ENCODE results near the gene SESN1. TPM values are rescaled to one million over a fixed set of nuclear protein-coding genes. Genes with fewer than 3 reads are reported as not detected.

The SESN1 gene
- polyA plus RNA-seq, 4 donors, result 13.8 to 30.2 (median 16.7) TPM

- H3K36me3 ChIP-seq (ENCODE audit: control insufficient read depth in 3 of 3, insufficient read depth in 2 of 3, low read depth in 1 of 3, low read length in 3 of 3), result no peaks in the 10 kb centered on the region
- no peak for FAIRE-seq
- no peak overlapping the region for H3K27ac ChIP-seq (ENCODE audit: low read depth in 1 of 3, low read length in 2 of 3)
- WGBS, 3 donors, result 88 to 97% (median 94%) methylated on average over 2 of the region's 2 CpGs
- H3K9me3 ChIP-seq (ENCODE audit: control insufficient read depth in 2 of 2, insufficient read depth in 1 of 2, low read depth in 1 of 2, low read length in 1 of 2), result no peaks in the 10 kb centered on the region
- H3K4me3 ChIP-seq (ENCODE audit: low read depth in 1 of 3, low read length in 3 of 3), result no peak overlapping the region
- no peak for DNase-seq
- H3K4me1 ChIP-seq (ENCODE audit: control insufficient read depth in 3 of 3, insufficient read depth in 2 of 3, low read depth in 1 of 3, low read length in 2 of 3), result peaks cover 0 to 4% (median 0%) of the 10 kb centered on the region in 3 donors
- H3K27me3 ChIP-seq (ENCODE audit: control insufficient read depth in 3 of 3, insufficient read depth in 3 of 3, low read length in 3 of 3), result no peaks in the 10 kb centered on the region
Measured at GRCh38 chr6:109053336-109053735, 41.3 kb downstream of the SESN1 start.

DNA sequence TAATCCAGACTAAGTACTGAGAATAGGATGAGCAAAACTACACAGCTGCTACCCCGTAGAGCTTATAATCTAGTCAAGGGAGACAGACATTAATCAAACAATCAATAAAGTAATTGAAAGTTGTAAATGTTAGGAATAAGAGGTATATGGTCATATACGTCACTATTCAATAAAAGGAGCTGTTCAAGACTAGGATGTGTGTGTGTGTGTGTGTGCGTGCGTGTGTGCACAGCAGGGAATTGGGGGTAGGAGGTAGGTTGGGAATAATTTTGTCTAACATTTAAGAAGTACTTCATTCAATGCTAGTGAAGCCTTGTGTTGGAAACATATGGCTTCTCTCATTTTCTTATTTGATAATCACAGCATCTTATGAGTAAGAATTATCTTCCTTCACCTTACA lies 41.8 kb downstream of the SESN1 start:
- WGBS, 3 donors, result 61 to 73% (median 71%) methylated on average over 4 of the region's 4 CpGs
- Histone ChIP-seq H3K4me3 (ENCODE audit: low read depth in 1 of 3, low read length in 3 of 3) (no peak overlapping the region), H3K27me3 (ENCODE audit: control insufficient read depth in 3 of 3, insufficient read depth in 3 of 3, low read length in 3 of 3) (no peaks in the 10 kb centered on the region), H3K27ac (ENCODE audit: low read depth in 1 of 3, low read length in 2 of 3) (no peak overlapping the region), H3K4me1 (ENCODE audit: control insufficient read depth in 3 of 3, insufficient read depth in 2 of 3, low read depth in 1 of 3, low read length in 2 of 3) (peaks cover 0 to 4% (median 0%) of the 10 kb centered on the region in 3 donors), H3K9me3 (ENCODE audit: control insufficient read depth in 2 of 2, insufficient read depth in 1 of 2, low read depth in 1 of 2, low read length in 1 of 2) (no peaks in the 10 kb centered on the region), H3K36me3 (ENCODE audit: control insufficient read depth in 3 of 3, insufficient read depth in 2 of 3, low read depth in 1 of 3, low read length in 3 of 3) (no peaks in the 10 kb centered on the region)
- DNase-seq (no peak), FAIRE-seq (no peak)

GRCh38 chr6:109052018-109052651 lies 42.5 kb downstream of the SESN1 start:
- peak; percentile 78 for FAIRE-seq

DNA sequence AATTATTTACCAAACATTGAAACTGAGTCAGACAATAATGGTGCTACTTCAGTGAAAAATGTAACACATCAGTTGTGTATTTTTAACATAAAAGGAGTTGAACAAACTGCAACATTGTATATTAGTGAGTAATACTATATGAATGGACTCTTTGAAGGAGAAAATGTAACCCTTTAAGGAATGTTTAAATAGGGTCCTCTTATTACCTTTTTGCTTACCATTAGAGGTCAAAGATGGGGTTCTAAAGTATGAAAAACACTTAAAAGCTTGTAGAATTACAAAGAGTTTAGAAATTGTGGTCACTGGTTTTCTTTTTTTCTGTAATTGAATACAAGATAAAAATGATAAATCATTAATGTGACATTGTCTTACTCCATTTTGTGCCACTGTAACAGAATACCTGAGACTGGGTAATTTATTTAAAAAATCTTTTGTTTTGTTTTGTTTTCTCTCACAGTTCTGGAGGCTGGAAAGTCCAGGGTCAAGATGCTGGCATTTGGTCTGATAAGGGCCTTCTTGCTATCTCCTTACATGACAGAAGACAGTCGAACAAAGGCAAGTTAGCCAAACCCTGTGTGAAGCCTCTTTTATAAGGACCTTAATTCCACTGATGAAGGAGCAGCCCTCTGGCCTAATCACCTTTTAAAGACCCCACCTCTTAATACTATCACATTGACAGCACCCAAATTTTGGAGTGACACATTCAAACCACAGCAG lies 43.2 kb downstream of the SESN1 start:
- WGBS, 3 donors, result 91 to 100% (median 93%) methylated on average over 1 of the region's 1 CpG
- H3K4me1 ChIP-seq (ENCODE audit: control insufficient read depth in 3 of 3, insufficient read depth in 2 of 3, low read depth in 1 of 3, low read length in 2 of 3), result no peaks in the 10 kb centered on the region
- DNase-seq (no peak), FAIRE-seq (no peak)
- no peaks in the 10 kb centered on the region for H3K36me3 ChIP-seq (ENCODE audit: control insufficient read depth in 3 of 3, insufficient read depth in 2 of 3, low read depth in 1 of 3, low read length in 3 of 3)
- no peaks in the 10 kb centered on the region for H3K27me3 ChIP-seq (ENCODE audit: control insufficient read depth in 3 of 3, insufficient read depth in 3 of 3, low read length in 3 of 3)
- no peak overlapping the region for H3K27ac ChIP-seq (ENCODE audit: low read depth in 1 of 3, low read length in 2 of 3)
- no peak overlapping the region for H3K4me3 ChIP-seq (ENCODE audit: low read depth in 1 of 3, low read length in 3 of 3)
- H3K9me3 ChIP-seq (ENCODE audit: control insufficient read depth in 2 of 2, insufficient read depth in 1 of 2, low read depth in 1 of 2, low read length in 1 of 2), result no peaks in the 10 kb centered on the region

More at GRCh38 chr6:109052018-109052651, 42.5 kb downstream of the SESN1 start:
- H3K36me3 ChIP-seq (ENCODE audit: control insufficient read depth in 3 of 3, insufficient read depth in 2 of 3, low read depth in 1 of 3, low read length in 3 of 3), result no peaks in the 10 kb centered on the region
- H3K27me3 ChIP-seq (ENCODE audit: control insufficient read depth in 3 of 3, insufficient read depth in 3 of 3, low read length in 3 of 3), result no peaks in the 10 kb centered on the region
- H3K4me1 ChIP-seq (ENCODE audit: control insufficient read depth in 3 of 3, insufficient read depth in 2 of 3, low read depth in 1 of 3, low read length in 2 of 3), result peaks cover 0 to 4% (median 0%) of the 10 kb centered on the region in 3 donors
- H3K27ac ChIP-seq (ENCODE audit: low read depth in 1 of 3, low read length in 2 of 3), result no peak overlapping the region
- H3K9me3 ChIP-seq (ENCODE audit: control insufficient read depth in 2 of 2, insufficient read depth in 1 of 2, low read depth in 1 of 2, low read length in 1 of 2), result no peaks in the 10 kb centered on the region
- no peak for DNase-seq
- no peak overlapping the region for H3K4me3 ChIP-seq (ENCODE audit: low read depth in 1 of 3, low read length in 3 of 3)

GRCh38 chr6:109050447-109051102 lies 44.1 kb downstream of the SESN1 start:
- Histone ChIP-seq H3K27me3 (ENCODE audit: control insufficient read depth in 3 of 3, insufficient read depth in 3 of 3, low read length in 3 of 3) (no peaks in the 10 kb centered on the region), H3K4me1 (ENCODE audit: control insufficient read depth in 3 of 3, insufficient read depth in 2 of 3, low read depth in 1 of 3, low read length in 2 of 3) (no peaks in the 10 kb centered on the region), H3K9me3 (ENCODE audit: control insufficient read depth in 2 of 2, insufficient read depth in 1 of 2, low read depth in 1 of 2, low read length in 1 of 2) (no peaks in the 10 kb centered on the region), H3K4me3 (ENCODE audit: low read depth in 1 of 3, low read length in 3 of 3) (no peak overlapping the region), H3K27ac (ENCODE audit: low read depth in 1 of 3, low read length in 2 of 3) (no peak overlapping the region), H3K36me3 (ENCODE audit: control insufficient read depth in 3 of 3, insufficient read depth in 2 of 3, low read depth in 1 of 3, low read length in 3 of 3) (no peaks in the 10 kb centered on the region)
- FAIRE-seq, result no peak
- 68 to 86% (median 84%) methylated on average over 1 of the region's 1 CpG for WGBS, 3 donors
- DNase-seq, result no peak

DNA sequence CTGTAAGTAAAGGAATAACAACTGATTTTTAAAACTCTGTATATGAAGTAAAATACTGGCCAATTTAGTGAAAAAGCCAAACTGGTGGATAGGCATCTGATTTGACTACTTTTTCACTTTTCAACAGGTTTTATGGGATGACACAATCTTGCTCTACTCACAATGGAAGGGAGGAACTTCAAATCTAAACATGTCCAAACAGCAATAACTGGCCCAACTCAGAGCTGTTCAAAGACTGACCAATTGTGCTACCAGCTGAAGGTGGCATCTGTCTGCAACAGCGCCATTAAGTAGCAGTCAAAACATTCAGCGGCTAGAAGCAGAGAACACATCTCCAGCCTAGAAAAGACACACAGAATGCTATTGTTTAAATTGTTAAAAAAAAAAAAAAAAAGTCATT lies 44.6 kb downstream of the SESN1 start:
- H3K27me3 ChIP-seq (ENCODE audit: control insufficient read depth in 3 of 3, insufficient read depth in 3 of 3, low read length in 3 of 3), result no peaks in the 10 kb centered on the region
- WGBS, 3 donors, result 89 to 94% (median 90%) methylated on average over 2 of the region's 2 CpGs
- no peak for FAIRE-seq
- H3K9me3 ChIP-seq (ENCODE audit: control insufficient read depth in 2 of 2, insufficient read depth in 1 of 2, low read depth in 1 of 2, low read length in 1 of 2), result no peaks in the 10 kb centered on the region
- DNase-seq, result no peak
- H3K27ac ChIP-seq (ENCODE audit: low read depth in 1 of 3, low read length in 2 of 3), result no peak overlapping the region
- H3K4me3 ChIP-seq (ENCODE audit: low read depth in 1 of 3, low read length in 3 of 3), result no peak overlapping the region
- no peaks in the 10 kb centered on the region for H3K36me3 ChIP-seq (ENCODE audit: control insufficient read depth in 3 of 3, insufficient read depth in 2 of 3, low read depth in 1 of 3, low read length in 3 of 3)
- H3K4me1 ChIP-seq (ENCODE audit: control insufficient read depth in 3 of 3, insufficient read depth in 2 of 3, low read depth in 1 of 3, low read length in 2 of 3), result no peaks in the 10 kb centered on the region

DNA sequence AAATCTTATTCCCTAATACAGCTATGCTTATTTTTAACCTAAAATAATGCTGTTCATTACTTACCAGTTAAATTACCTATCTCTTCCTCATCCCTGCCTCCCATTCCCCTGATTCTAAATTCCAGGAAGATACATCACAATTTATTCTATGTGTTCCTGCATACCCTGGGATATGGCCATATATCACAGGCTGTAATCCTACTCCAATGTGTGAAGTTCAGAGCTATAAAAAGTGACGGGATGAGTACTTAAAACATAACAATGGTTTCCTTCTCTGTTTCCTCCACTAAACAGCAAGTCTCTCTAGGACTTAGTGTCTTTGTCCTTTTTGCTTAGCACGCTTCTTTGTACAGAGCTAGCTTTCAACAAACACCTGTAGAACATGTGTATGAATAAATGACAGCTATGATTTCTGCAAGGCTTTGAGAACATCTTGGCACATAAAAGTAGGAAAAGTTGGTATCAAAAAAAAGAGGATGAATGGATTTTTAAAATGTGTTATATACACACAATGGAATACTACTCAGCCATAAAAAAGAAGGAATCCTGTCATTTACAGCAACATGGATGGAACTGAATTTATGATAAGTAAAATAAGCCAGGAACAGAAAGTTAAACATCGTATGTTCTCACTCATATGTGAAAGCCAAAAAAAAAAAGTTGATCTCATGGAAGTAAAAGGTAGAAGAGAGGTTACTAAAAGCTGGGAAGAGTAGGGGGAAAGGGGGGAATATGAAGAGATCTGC lies 45.8 kb downstream of the SESN1 start:
- Histone ChIP-seq H3K27me3 (ENCODE audit: control insufficient read depth in 3 of 3, insufficient read depth in 3 of 3, low read length in 3 of 3) (no peaks in the 10 kb centered on the region), H3K27ac (ENCODE audit: low read depth in 1 of 3, low read length in 2 of 3) (no peak overlapping the region), H3K4me3 (ENCODE audit: low read depth in 1 of 3, low read length in 3 of 3) (no peak overlapping the region), H3K4me1 (ENCODE audit: control insufficient read depth in 3 of 3, insufficient read depth in 2 of 3, low read depth in 1 of 3, low read length in 2 of 3) (no peaks in the 10 kb centered on the region), H3K36me3 (ENCODE audit: control insufficient read depth in 3 of 3, insufficient read depth in 2 of 3, low read depth in 1 of 3, low read length in 3 of 3) (no peaks in the 10 kb centered on the region), H3K9me3 (ENCODE audit: control insufficient read depth in 2 of 2, insufficient read depth in 1 of 2, low read depth in 1 of 2, low read length in 1 of 2) (no peaks in the 10 kb centered on the region)
- WGBS, 3 donors, result 89 to 91% (median 89%) methylated on average over 3 of the region's 3 CpGs
- DNase-seq, result no peak
- FAIRE-seq, result no peak

- FAIRE-seq (no peak), DNase-seq (no peak)
- H3K4me3 ChIP-seq (ENCODE audit: low read depth in 1 of 3, low read length in 3 of 3), result no peak overlapping the region
- no peaks in the 10 kb centered on the region for H3K27me3 ChIP-seq (ENCODE audit: control insufficient read depth in 3 of 3, insufficient read depth in 3 of 3, low read length in 3 of 3)
- 41 to 80% (median 75%) methylated on average over 1 of the region's 1 CpG for WGBS, 3 donors
- H3K36me3 ChIP-seq (ENCODE audit: control insufficient read depth in 3 of 3, insufficient read depth in 2 of 3, low read depth in 1 of 3, low read length in 3 of 3), result no peaks in the 10 kb centered on the region
- H3K27ac ChIP-seq (ENCODE audit: low read depth in 1 of 3, low read length in 2 of 3), result peak overlapping the region in 1 of 3 donors; percentile 24
- H3K4me1 ChIP-seq (ENCODE audit: control insufficient read depth in 3 of 3, insufficient read depth in 2 of 3, low read depth in 1 of 3, low read length in 2 of 3), result no peaks in the 10 kb centered on the region
- H3K9me3 ChIP-seq (ENCODE audit: control insufficient read depth in 2 of 2, insufficient read depth in 1 of 2, low read depth in 1 of 2, low read length in 1 of 2), result no peaks in the 10 kb centered on the region
Measured at GRCh38 chr6:109048176-109048575, 46.5 kb downstream of the SESN1 start.

All from small intestine (tissue), 7 donors.